ENCODE data around the gene GFPT2.

Gene GFPT2

GRCh38 chr5:180379355-180380070, 26.4 kb upstream of the GFPT2 start:
- no peak for DNase-seq
- in situ Hi-C loops (cut with MboI; ENCODE audit: low pct_unique_long_range_greater_than_20kb, low sequenced_read_pairs), result no loop called here

GRCh38 chr5:180378438-180379344, 25.6 kb upstream of the GFPT2 start:
- DNase-seq, result no peak
- in situ Hi-C loops (cut with MboI; ENCODE audit: low pct_unique_long_range_greater_than_20kb, low sequenced_read_pairs), result no loop called here

GRCh38 chr5:180377556-180378197, 24.5 kb upstream of the GFPT2 start:
- in situ Hi-C loops (cut with MboI; ENCODE audit: low pct_unique_long_range_greater_than_20kb, low sequenced_read_pairs), result no loop called here
- DNase-seq, result no peak

GRCh38 chr5:180376511-180376910, 23.4 kb upstream of the GFPT2 start:
- DNase-seq, result no peak
- in situ Hi-C loops (cut with MboI; ENCODE audit: low pct_unique_long_range_greater_than_20kb, low sequenced_read_pairs), result no loop called here

GRCh38 chr5:180375955-180376354, 22.8 kb upstream of the GFPT2 start:
- in situ Hi-C loops (cut with MboI; ENCODE audit: low pct_unique_long_range_greater_than_20kb, low sequenced_read_pairs), result no loop called here
- no peak for DNase-seq

GRCh38 chr5:180375291-180375690, 22.2 kb upstream of the GFPT2 start:
- in situ Hi-C loops (cut with MboI; ENCODE audit: low pct_unique_long_range_greater_than_20kb, low sequenced_read_pairs), result no loop called here
- DNase-seq, result no peak

GRCh38 chr5:180373870-180374269, 20.7 kb upstream of the GFPT2 start:
- in situ Hi-C loops (cut with MboI; ENCODE audit: low pct_unique_long_range_greater_than_20kb, low sequenced_read_pairs), result no loop called here

GRCh38 chr5:180373454-180373853, 20.3 kb upstream of the GFPT2 start:
- DNase-seq, result no peak
- in situ Hi-C loops (cut with MboI; ENCODE audit: low pct_unique_long_range_greater_than_20kb, low sequenced_read_pairs), result no loop called here

More at GRCh38 chr5:180373870-180374269, 20.7 kb upstream of the GFPT2 start:
- no peak for DNase-seq

- DNase-seq, result no peak
- in situ Hi-C loops (cut with MboI; ENCODE audit: low pct_unique_long_range_greater_than_20kb, low sequenced_read_pairs), result no loop called here
Measured at GRCh38 chr5:180371949-180372348, 18.8 kb upstream of the GFPT2 start.

GRCh38 chr5:180370861-180371641, 17.9 kb upstream of the GFPT2 start:
- DNase-seq, result no peak
- in situ Hi-C loops (cut with MboI; ENCODE audit: low pct_unique_long_range_greater_than_20kb, low sequenced_read_pairs), result no loop called here

GRCh38 chr5:180367991-180368390, 14.9 kb upstream of the GFPT2 start:
- DNase-seq, result no peak
- in situ Hi-C loops (cut with MboI; ENCODE audit: low pct_unique_long_range_greater_than_20kb, low sequenced_read_pairs), result no loop called here

- no peak for DNase-seq
- in situ Hi-C loops (cut with MboI; ENCODE audit: low pct_unique_long_range_greater_than_20kb, low sequenced_read_pairs), result no loop called here
Measured at GRCh38 chr5:180367300-180367699, 14.2 kb upstream of the GFPT2 start.

- in situ Hi-C loops (cut with MboI; ENCODE audit: low pct_unique_long_range_greater_than_20kb, low sequenced_read_pairs), result no loop called here
Measured at GRCh38 chr5:180366326-180366725, 13.2 kb upstream of the GFPT2 start.

GRCh38 chr5:180365829-180366228, 12.7 kb upstream of the GFPT2 start:
- DNase-seq, result no peak
- in situ Hi-C loops (cut with MboI; ENCODE audit: low pct_unique_long_range_greater_than_20kb, low sequenced_read_pairs), result no loop called here

More at GRCh38 chr5:180366326-180366725, 13.2 kb upstream of the GFPT2 start:
- DNase-seq, result no peak

GRCh38 chr5:180364306-180364856, 11.2 kb upstream of the GFPT2 start:
- DNase-seq, result no peak
- in situ Hi-C loops (cut with MboI; ENCODE audit: low pct_unique_long_range_greater_than_20kb, low sequenced_read_pairs), result no loop called here

- in situ Hi-C loops (cut with MboI; ENCODE audit: low pct_unique_long_range_greater_than_20kb, low sequenced_read_pairs), result no loop called here
- DNase-seq, result no peak
Measured at GRCh38 chr5:180360078-180360957, 7.2 kb upstream of the GFPT2 start.

GRCh38 chr5:180358694-180359093, 5.6 kb upstream of the GFPT2 start:
- in situ Hi-C loops (cut with MboI; ENCODE audit: low pct_unique_long_range_greater_than_20kb, low sequenced_read_pairs), result no loop called here
- no peak for DNase-seq

GRCh38 chr5:180358179-180358578, 5.0 kb upstream of the GFPT2 start:
- in situ Hi-C loops (cut with MboI; ENCODE audit: low pct_unique_long_range_greater_than_20kb, low sequenced_read_pairs), result no loop called here

More at GRCh38 chr5:180358179-180358578, 5.0 kb upstream of the GFPT2 start:
- DNase-seq, result no peak
